NCI-H146 treated with DMSO at 0.1 percent for 48 hours (cell line): Measurements from ENCODE around the gene CEND1.

ENCODE experiments used
- DNase-seq: peaks from one replicate; lab custom pipeline; 2025; ENCODE audit not compliant: unreplicated experiment; lab: John Stamatoyannopoulos, UW

CEND1 gene

DNA sequence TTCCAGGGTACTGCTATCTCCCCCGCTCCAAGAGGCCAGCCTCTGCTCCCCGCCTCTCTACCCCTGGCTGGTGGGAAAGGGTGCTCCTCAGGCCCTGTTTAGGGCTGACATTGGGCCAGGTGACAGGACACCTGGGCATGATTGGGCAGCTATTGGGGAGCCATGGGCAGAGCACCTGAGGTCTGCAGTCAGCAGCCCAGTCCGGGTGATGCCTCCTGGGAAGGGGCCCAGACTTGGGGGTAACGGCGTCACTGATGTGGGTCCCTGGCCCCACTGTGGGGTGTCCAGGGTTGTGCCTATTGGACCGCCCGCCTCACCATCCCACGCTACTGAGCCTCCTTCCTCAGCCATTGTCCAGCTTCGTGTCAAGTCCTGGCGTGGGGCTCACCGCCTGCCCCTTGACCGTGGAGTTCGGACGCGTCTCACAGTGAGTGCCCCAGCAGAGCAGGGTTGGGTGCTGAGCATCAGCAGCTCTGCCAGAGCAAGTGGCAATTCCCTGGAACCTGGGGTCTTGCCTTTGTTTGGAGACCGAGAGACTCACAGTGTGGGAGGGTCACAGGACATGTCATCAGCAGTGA, 9.8 kb downstream of the CEND1 start:
- no peak for DNase-seq

- no peak for DNase-seq
Observed at GRCh38 chr11:778976-779954, 10.6 kb downstream of the CEND1 start.

DNA sequence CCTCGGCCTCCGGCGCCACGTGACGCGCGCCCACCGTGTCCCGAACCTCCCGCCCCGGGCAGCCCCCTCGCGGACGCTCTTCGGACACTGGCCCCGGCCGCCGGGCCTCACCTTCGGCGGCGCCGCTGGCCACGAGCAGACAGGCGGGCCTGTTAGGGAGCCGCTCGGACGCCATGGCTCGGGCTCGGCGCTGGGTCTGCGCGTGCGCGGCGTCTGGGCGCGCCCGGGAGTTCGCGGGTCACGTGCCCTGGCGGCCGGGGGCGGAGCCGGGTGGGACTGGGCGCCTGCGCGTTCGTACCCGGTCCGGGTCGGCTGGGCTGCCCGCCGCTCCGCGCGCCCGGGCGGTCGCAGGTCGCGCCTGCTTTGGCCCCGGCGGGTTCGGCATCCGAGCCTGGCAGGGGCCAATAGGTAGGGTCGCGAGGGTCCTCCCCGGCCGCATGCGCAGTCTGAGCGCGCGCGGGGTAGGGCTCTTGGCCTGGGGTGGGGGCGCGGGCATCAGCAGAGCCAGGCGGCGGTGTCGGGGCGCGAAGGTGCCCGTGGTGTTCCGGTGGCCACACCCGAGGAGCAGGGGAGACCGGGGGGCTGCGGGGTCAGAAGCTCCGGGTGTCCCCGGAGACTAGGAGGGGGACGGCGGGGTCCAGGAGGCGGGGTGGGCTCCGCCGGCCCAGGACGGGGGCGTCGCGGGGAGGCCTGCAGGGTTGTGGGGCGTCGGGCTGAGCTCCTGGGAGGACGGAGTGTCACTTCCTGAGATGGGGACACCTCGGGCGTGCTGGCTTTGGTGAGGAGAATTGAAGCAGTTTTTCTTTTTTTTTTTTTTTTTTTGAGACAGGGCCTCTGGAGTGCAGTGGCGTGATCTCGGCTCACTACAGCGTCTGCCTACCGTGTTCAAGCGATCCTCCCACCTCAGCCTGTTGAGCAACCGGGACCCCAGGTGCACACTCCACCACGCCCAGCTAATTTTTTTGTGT, 12.3 kb downstream of the CEND1 start, which contains the start of gene GATD1:
Gene GATD1, minus strand, starts transcription at position 200 of the 968 bp plus-strand sequence. Its CDS starts 25 bp downstream, at position 175.
- peak; percentile 78 for DNase-seq

- peak; percentile 36 for DNase-seq
Observed at GRCh38 chr11:776561-777287, 13.2 kb downstream of the CEND1 start.

- no peak for DNase-seq
Observed at GRCh38 chr11:776263-776560, 13.7 kb downstream of the CEND1 start.

- no peak for DNase-seq
Observed at GRCh38 chr11:774873-775592, 14.9 kb downstream of the CEND1 start.

GRCh38 chr11:773830-774229, 16.1 kb downstream of the CEND1 start:
- no peak for DNase-seq

DNA sequence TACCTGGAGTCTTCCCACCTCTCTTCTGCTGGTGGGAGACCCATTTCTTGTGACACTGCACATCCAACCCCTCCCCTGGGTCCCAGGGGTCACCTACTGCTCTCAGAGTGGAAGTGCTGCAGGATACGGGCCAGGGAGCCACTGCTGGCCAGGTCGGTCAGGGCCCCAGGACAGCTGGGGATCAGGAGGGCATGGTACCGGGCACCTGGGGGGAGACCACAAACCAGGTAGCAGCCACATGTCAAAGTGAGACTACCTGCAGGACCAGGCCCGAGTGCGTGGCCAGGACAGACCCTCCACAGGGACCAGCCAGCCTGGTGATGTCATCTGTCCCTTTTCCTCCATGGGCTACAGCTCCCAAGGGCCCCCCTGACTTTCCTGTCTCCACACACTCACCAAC, 16.5 kb downstream of the CEND1 start:
- DNase-seq: no peak

- DNase-seq: no peak
Observed at GRCh38 chr11:772429-773390, 17.2 kb downstream of the CEND1 start.

DNA sequence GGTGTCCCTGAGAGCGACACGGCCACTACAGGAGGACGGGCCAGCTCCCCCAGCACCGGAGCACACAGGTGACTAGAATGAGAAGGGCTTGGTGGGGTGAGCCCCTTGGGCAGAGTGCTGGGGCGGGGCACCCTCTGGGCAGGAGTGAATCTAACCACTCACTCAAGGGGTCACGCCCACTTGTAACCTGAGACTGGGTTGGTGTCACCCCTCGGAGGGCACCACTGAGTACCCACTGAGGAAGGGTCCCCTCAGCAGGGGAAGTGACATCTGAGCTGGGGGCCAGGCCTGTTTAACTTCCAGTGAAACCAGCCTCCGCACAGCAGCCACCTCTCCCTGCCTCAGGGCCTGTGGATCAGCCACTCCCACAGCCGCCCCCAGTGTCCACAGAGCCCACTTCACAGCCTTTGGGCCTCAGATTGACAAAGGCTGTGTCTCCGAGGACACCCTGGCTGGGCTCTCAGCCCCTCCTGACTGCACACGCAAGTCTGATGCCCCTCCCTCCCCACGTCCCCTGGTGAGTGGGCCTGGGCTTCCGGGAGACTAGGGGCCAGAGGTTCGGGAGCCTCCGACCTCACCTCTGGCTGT, 18.2 kb downstream of the CEND1 start:
- DNase-seq: no peak

DNA sequence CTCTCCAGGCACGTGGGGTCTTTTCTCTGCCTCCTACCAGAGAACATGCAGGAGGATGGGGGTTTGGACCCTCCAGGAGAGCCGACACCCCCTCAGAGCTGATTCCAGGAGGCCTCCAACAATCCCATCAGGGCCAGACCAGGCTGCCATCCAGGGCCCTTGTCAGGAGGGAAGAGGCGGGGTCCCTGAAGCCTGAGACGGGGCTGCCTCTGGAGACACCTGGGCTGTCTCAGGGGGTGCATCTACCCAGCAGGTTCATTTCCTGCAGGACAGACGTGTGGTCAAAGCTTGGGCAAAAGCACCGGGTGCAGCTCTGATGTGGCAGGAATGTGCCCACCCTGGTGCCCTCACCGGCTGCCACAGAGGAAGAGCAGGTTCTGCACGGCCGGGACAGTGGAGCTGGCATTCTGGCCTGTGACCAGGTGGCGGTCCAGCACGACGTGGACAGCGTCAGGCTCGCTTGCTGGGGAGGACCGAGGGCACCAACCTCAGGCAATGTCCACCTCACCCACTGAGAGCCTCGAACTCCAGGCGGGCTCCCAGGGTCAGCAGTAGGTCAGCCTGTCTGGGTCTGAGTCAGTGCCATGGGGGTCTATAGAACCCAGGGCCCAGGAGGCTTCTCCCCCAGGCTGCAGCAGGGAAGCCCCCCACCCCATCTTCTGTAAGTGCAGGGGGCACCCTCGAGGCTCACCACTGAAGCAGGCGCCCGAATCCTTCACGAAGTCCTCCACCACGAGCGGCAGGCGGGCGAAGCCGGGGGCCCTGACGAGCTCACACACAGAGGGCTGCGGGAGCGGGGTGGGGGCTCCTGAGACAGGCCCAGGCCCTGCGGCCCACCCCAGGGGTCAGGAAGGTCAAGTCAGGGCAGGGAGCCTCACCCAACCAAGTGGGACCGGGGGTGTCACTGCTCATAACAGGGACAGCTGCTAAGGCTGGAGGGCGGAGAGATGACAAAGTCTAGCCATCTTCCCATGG, 19.0 kb downstream of the CEND1 start:
- no peak for DNase-seq

DNA sequence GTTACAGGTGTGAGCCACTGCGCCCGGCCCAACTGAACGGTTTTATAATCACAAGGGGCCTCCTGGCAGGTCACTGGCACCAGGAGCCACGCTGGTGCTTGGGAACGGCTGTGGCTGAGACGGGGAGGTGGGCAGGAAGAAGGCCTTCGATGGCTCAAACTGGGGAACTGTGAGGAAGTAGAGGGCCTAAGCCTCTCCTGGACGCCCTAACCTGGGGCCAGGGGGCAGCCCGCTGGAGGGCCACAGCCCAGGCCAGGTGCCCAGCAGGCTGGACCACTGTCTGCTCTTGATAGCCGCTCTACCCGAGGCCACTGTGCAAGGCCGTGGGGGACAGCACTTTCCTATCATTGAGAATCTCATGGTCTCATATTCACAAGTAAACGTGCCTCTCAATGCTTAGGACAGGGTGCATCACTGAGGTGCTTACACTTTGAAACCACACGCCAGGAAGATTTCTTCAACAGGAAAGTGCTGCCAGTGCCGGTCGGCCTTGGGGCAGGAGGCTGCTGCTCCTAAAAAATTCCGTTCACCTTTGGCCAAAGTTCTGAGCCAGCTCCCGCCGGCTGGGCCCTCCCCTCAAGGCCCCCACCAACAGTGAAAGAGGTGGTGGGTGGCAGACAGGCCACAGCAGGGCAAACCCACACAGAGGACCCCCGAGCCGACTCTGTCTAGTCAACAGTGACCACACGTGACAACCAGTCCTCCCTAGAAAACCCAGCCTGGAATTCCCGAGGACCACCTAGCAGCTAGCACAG, 19.8 kb downstream of the CEND1 start:
- DNase-seq: no peak

- DNase-seq: no peak
Observed at GRCh38 chr11:767238-767637, 22.7 kb downstream of the CEND1 start.

GRCh38 chr11:766936-767210, 23.0 kb downstream of the CEND1 start:
- no peak for DNase-seq

DNA sequence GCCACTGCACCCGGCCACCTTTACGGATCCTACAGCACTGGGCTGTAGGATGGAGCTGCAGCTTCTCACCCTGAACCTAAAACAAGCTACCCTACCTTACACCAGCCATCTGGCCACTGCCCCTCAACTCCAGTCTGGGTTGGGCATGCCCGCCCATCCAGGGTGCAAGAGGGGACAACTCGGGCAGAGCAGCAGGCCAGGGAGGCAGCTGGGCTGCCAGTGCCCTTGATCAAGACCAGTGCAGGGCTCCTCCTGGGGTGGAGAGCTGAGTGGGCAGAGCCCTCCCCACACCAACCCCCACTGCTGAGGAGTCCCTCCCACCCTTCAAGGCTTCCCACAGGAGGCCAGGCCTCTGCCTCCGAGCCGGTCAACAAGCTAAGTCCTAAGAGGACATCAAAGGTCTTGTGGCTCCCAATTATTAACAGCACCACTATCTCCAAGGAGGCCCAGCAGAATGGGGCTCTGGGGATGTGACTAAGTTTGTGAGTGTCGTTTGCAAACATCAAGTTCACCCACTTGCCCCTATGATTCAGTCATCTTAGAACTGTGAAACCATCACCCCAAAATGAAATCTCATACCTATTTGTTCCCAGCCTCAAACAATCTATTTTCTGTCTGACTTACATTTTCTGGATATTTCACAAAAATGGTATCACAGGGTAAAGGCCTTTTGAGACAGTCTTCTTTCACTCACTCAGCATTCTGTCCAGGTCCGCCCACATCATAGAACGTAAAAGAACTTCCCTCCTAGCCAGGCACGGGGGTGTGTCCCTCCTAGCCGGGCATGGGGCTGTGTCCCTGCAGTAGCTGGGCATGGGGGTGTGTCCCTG, 23.6 kb downstream of the CEND1 start:
- DNase-seq: no peak

GRCh38 chr11:765802-766091, 24.1 kb downstream of the CEND1 start:
- no peak for DNase-seq
